ENCODE measurements around the gene MKNK2.

Gene MKNK2

GRCh38 chr19:2033825-2034159 lies 17.3 kb downstream of the MKNK2 start:
- H3K27ac ChIP-seq: peak overlapping the region; percentile 1; the same call in 1 of the 2 replicates
- no peak for TF ChIP-seq CTCF (conservative IDR thresholded peaks at IDR 0.05)

GRCh38 chr19:2033115-2033824 lies 17.8 kb downstream of the MKNK2 start:
- TF ChIP-seq ZFX (IDR thresholded peaks at IDR 0.05) (no peak), CTCF (conservative IDR thresholded peaks at IDR 0.05) (no peak)
- H3K27ac ChIP-seq: peak overlapping the region; percentile 92

GRCh38 chr19:2032296-2032941 lies 18.6 kb downstream of the MKNK2 start:
- no peak for TF ChIP-seq ZFX (IDR thresholded peaks at IDR 0.05)
- peak overlapping the region; percentile 92 for H3K27ac ChIP-seq

- H3K27ac ChIP-seq: no peak overlapping the region
- TF ChIP-seq ZFX (IDR thresholded peaks at IDR 0.05) (no peak), CTCF (conservative IDR thresholded peaks at IDR 0.05) (no peak)
These were observed 23.7 kb downstream of the MKNK2 start for GRCh38 chr19:2027361-2027760.

- TF ChIP-seq ZFX (IDR thresholded peaks at IDR 0.05): no peak
- no peak for TF ChIP-seq CTCF (conservative IDR thresholded peaks at IDR 0.05)
- no peak overlapping the region for H3K27ac ChIP-seq
These were observed 24.3 kb downstream of the MKNK2 start for GRCh38 chr19:2026770-2027169.

- TF ChIP-seq CTCF (conservative IDR thresholded peaks at IDR 0.05): no peak
- TF ChIP-seq ZFX (IDR thresholded peaks at IDR 0.05): no peak
- no peak overlapping the region for H3K27ac ChIP-seq
These were observed 28.8 kb downstream of the MKNK2 start for GRCh38 chr19:2022289-2022688.

GRCh38 chr19:2021453-2022140 lies 29.4 kb downstream of the MKNK2 start:
- no peak for TF ChIP-seq ZFX (IDR thresholded peaks at IDR 0.05)
- TF ChIP-seq CTCF (conservative IDR thresholded peaks at IDR 0.05): no peak
- no peak overlapping the region for H3K27ac ChIP-seq
